IMR-90 (cell line): ENCODE measurements around the gene SLC12A7. TPM values are rescaled to one million over a fixed set of nuclear protein-coding genes. Genes with fewer than 3 reads are reported as not detected.

ENCODE experiments used
- ATAC-seq: fragments of 200-7000 bp; cut with Tn5 transposase; 2 replicates; pipeline ENCODE4 v1.9.1; 2020; ENCODE audit warnings: low read depth, mild to moderate bottlenecking, moderate library complexity
- BruUV-seq: library from RNA; stranded (reverse); fragments of 400-500 nt; replicated peaks from 2 replicates; lab custom pipeline; 2021; lab: Mats Ljungman, UMichigan
- CTCF ChIA-PET: fragments of 300-600 bp; formaldehyde crosslinking; extraction: SDS; loops from one replicate; lab custom pipeline; 2021; ENCODE audit warnings: antibody characterized with exemption; lab: Yijun Ruan, JAX
- POLR2A ChIA-PET: fragments of 300-600 bp; sonication (Branson Sonifier 250); formaldehyde crosslinking; loops from one replicate; lab custom pipeline; 2022; ENCODE audit warnings: antibody characterized with exemption; ENCODE audit not compliant: unreplicated experiment; lab: Charles Lee
- DNase-seq: peaks from one replicate; pipeline ENCODE4 v3.0.0; 2013
- H2AFZ ChIP-seq: replicated peaks from 2 replicates; pipeline ENCODE3; 2013; ENCODE audit warnings: low read length, mild to moderate bottlenecking; ENCODE audit not compliant: poor library complexity
- H2AK5ac ChIP-seq: 2 replicates; pipeline ENCODE4 v1.6.1; 2013; ENCODE audit warnings: low read depth, low read length, inconsistent platforms
- H2AK9ac ChIP-seq: replicated peaks from 2 replicates; pipeline ENCODE3; 2013; ENCODE audit warnings: mild to moderate bottlenecking, low read depth, low read length, moderate library complexity; ENCODE audit not compliant: poor library complexity
- H2BK120ac ChIP-seq: 2 replicates; pipeline ENCODE4 v1.6.1; 2013; ENCODE audit warnings: low read depth, low read length, inconsistent platforms
- H2BK15ac ChIP-seq: 3 replicates; pipeline ENCODE4 v1.6.1; 2013; ENCODE audit warnings: low read depth, low read length, inconsistent platforms
- H2BK20ac ChIP-seq: 2 replicates; pipeline ENCODE4 v1.6.1; 2013; ENCODE audit warnings: low read depth, mild to moderate bottlenecking, inconsistent platforms, low read length, moderate library complexity
- H2BK5ac ChIP-seq: 2 replicates; pipeline ENCODE4 v1.6.1; 2013; ENCODE audit warnings: mild to moderate bottlenecking, low read depth, low read length, inconsistent platforms; ENCODE audit not compliant: poor library complexity, severe bottlenecking
- H3K14ac ChIP-seq: replicated peaks from 2 replicates; pipeline ENCODE4 v1.6.1; 2013; ENCODE audit warnings: low read depth, low read length, inconsistent platforms
- H3K18ac ChIP-seq: 2 replicates; pipeline ENCODE4 v1.6.1; 2013; ENCODE audit warnings: low read depth, low read length, control low read depth
- H3K23ac ChIP-seq: 2 replicates; pipeline ENCODE4 v1.6.1; 2013; ENCODE audit warnings: low read depth, low read length, inconsistent platforms
- H3K27ac ChIP-seq: 2 replicates; pipeline ENCODE4 v1.5.1; 2013; ENCODE audit warnings: mild to moderate bottlenecking, control low read depth, low read length; ENCODE audit not compliant: insufficient read depth
- H3K27me3 ChIP-seq: 2 replicates; pipeline ENCODE4 v1.6.1; 2013; ENCODE audit warnings: low read length; ENCODE audit not compliant: control insufficient read depth, insufficient read depth
- H3K36me3 ChIP-seq: 2 replicates; pipeline ENCODE4 v1.6.1; 2013; ENCODE audit warnings: low read length, mixed read lengths; ENCODE audit not compliant: control insufficient read depth, insufficient read depth
- H3K4ac ChIP-seq: 2 replicates; pipeline ENCODE4 v1.6.1; 2013; ENCODE audit warnings: low read depth, low read length, inconsistent platforms
- H3K4me1 ChIP-seq: 2 replicates; pipeline ENCODE4 v1.6.1; 2013; ENCODE audit warnings: low read length, mixed read lengths; ENCODE audit not compliant: control insufficient read depth, insufficient read depth
- H3K4me2 ChIP-seq: 2 replicates; pipeline ENCODE4 v1.6.1; 2013; ENCODE audit warnings: low read depth, mild to moderate bottlenecking, control low read depth, low read length, moderate library complexity
- H3K4me3 ChIP-seq: 2 replicates; pipeline ENCODE4 v1.5.1; 2013; ENCODE audit warnings: low read depth, mild to moderate bottlenecking, control low read depth, low read length, moderate library complexity; ENCODE audit not compliant: insufficient read depth
- H3K56ac ChIP-seq: 2 replicates; pipeline ENCODE4 v1.6.1; 2013; ENCODE audit warnings: low read length, inconsistent platforms; ENCODE audit not compliant: insufficient read depth; ENCODE audit errors: extremely low read depth
- H3K79me1 ChIP-seq, 2 experiments: 2 replicates each; pipeline ENCODE4 v1.6.1; 2013; ENCODE audit warnings: low read length in 2 of 2, inconsistent platforms in 1 of 2, low read depth in 1 of 2
- H3K9ac ChIP-seq: 2 replicates; pipeline ENCODE4 v1.6.1; 2013; ENCODE audit warnings: low read depth, low read length, control low read depth
- H3K9me1 ChIP-seq: 2 replicates; pipeline ENCODE4 v1.6.1; 2013; ENCODE audit warnings: low read length, inconsistent platforms; ENCODE audit not compliant: insufficient read depth
- H3K9me3 ChIP-seq: 2 replicates; pipeline ENCODE4 v1.6.1; 2013; ENCODE audit warnings: low read length; ENCODE audit not compliant: control insufficient read depth, insufficient read depth
- H4K20me1 ChIP-seq: 2 replicates; pipeline ENCODE4 v1.6.1; 2013; ENCODE audit warnings: low read length, inconsistent platforms; ENCODE audit not compliant: insufficient read depth
- H4K5ac ChIP-seq: 2 replicates; pipeline ENCODE4 v1.6.1; 2013; ENCODE audit warnings: mild to moderate bottlenecking, low read depth, low read length, control low read depth
- H4K8ac ChIP-seq, 2 experiments: 2 replicates each; pipeline ENCODE4 v1.6.1; 2013; ENCODE audit warnings: low read depth in 2 of 2, low read length in 2 of 2, control low read depth in 1 of 2, inconsistent platforms in 1 of 2
- H4K91ac ChIP-seq: 2 replicates; pipeline ENCODE4 v1.6.1; 2013; ENCODE audit warnings: low read depth, low read length, inconsistent platforms; ENCODE audit not compliant: insufficient read depth
- BHLHE40 ChIP-seq: fragments of 150-350 bp; IDR thresholded peaks from 2 replicates; pipeline ENCODE4 v1.6.1; 2016; ENCODE audit warnings: mild to moderate bottlenecking, low read depth, low read length
- CEBPB ChIP-seq: IDR thresholded peaks from 2 replicates; pipeline ENCODE4 v1.6.1; 2012; ENCODE audit warnings: low read depth, low read length, improper control_type of control experiment
- CHD1 ChIP-seq: IDR thresholded peaks from 2 replicates; pipeline ENCODE4 v1.6.1; 2012; ENCODE audit warnings: low read depth, low read length, improper control_type of control experiment
- FOS ChIP-seq: fragments of 150-350 bp; IDR thresholded peaks from 2 replicates; pipeline ENCODE4 v1.6.1; 2016; ENCODE audit warnings: low read depth, low read length
- MAFK ChIP-seq: IDR thresholded peaks from 2 replicates; pipeline ENCODE4 v1.6.1; 2012; ENCODE audit warnings: low read depth, low read length, improper control_type of control experiment
- MAZ ChIP-seq: IDR thresholded peaks from 2 replicates; pipeline ENCODE4 v1.6.1; 2012; ENCODE audit warnings: low read depth, mild to moderate bottlenecking, low read length, improper control_type of control experiment, moderate library complexity, borderline replicate concordance
- MXI1 ChIP-seq: IDR thresholded peaks from 2 replicates; pipeline ENCODE4 v1.6.1; 2012; ENCODE audit warnings: low read depth, mild to moderate bottlenecking, low read length, moderate library complexity, borderline replicate concordance
- NFE2L2 ChIP-seq: fragments of 150-350 bp; IDR thresholded peaks from 2 replicates; pipeline ENCODE4 v1.6.1; 2016; ENCODE audit warnings: low read depth, mild to moderate bottlenecking, low read length
- POLR2A ChIP-seq: IDR thresholded peaks from 2 replicates; pipeline ENCODE4 v1.6.1; 2012; ENCODE audit warnings: mild to moderate bottlenecking, low read depth, low read length
- RAD21 ChIP-seq: IDR thresholded peaks from 2 replicates; pipeline ENCODE4 v1.6.1; 2012; ENCODE audit warnings: low read length, improper control_type of control experiment
- RFX5 ChIP-seq: IDR thresholded peaks from 2 replicates; pipeline ENCODE4 v1.8.0; 2012; ENCODE audit warnings: low read depth, mild to moderate bottlenecking, low read length, moderate library complexity
- SMC3 ChIP-seq: fragments of 150-350 bp; IDR thresholded peaks from 2 replicates; pipeline ENCODE4 v1.6.1; 2016; ENCODE audit warnings: low read depth, mild to moderate bottlenecking, antibody characterized with exemption, low read length, moderate library complexity
- WGBS, 2 experiments: methylation state at CpG; one replicate each; pipeline versions ENCODE4 v1.1.5 to v1.1.7; 2013; ENCODE audit warnings: missing lambda C conversion rate in 2 of 2; ENCODE audit not compliant: insufficient read length in 1 of 2; ENCODE audit errors: extremely low coverage in 2 of 2; 5-methylcytosine and 5-hydroxymethylcytosine counted together
- dilution Hi-C: fragments of 300-500 bp; cut with HindIII; formaldehyde crosslinking; loops from one replicate; pipeline ENCODE4 v1.14.3; 2018; ENCODE audit warnings: low sequenced_read_pairs; ENCODE audit not compliant: unreplicated experiment
- in situ Hi-C: fragments of 300-500 bp; cut with MboI; formaldehyde crosslinking; loops from 3 replicates; pipeline ENCODE4 v1.14.3; 2019; ENCODE audit warnings: low sequenced_read_pairs, inconsistent platforms, mixed read lengths
- intact Hi-C: fragments of 100-400 bp; cut with micrococcal nuclease; formaldehyde crosslinking; loops from 2 replicates; pipeline ENCODE4 v1.10.0; 2022
- polyA plus RNA-seq, 3 experiments: library from polyadenylated mRNA; depleted of rRNA; stranded (reverse); fragments of >200 nt; gene quantifications; 2 replicates each; pipeline ENCODE4 v1.2.3, GENCODE V29; 2012; ENCODE audit warnings: low replicate concordance in 1 of 3
- total RNA-seq: library from RNA; depleted of rRNA; stranded (reverse); fragments of >200 nt; gene quantifications from 2 replicates; pipeline ENCODE4 v1.2.3, GENCODE V29; 2012
- TF ChIP-seq, protein P1 (sequence below): fragments of 150-350 bp; IDR thresholded peaks from 2 replicates; pipeline ENCODE4 v1.6.1; 2016; ENCODE audit warnings: low read depth, mild to moderate bottlenecking, low read length, moderate library complexity, borderline replicate concordance
- TF ChIP-seq, protein P2 (sequence below): conservative IDR thresholded peaks from 2 replicates; pipeline ENCODE4 v1.5.1; 2012; ENCODE audit warnings: mild to moderate bottlenecking, low read depth, low read length, improper control_type of control experiment
- TF ChIP-seq, protein P3 (sequence below): fragments of 150-350 bp; IDR thresholded peaks from 2 replicates; pipeline ENCODE4 v1.6.1; 2017; ENCODE audit warnings: mild to moderate bottlenecking, antibody characterized with exemption, low read length, low read depth

SLC12A7 gene
- total and polyA plus RNA-seq, 2 of the 4 experiments (the other 2 are of a cell fraction), result 3.0 to 6.1 TPM

DNA sequence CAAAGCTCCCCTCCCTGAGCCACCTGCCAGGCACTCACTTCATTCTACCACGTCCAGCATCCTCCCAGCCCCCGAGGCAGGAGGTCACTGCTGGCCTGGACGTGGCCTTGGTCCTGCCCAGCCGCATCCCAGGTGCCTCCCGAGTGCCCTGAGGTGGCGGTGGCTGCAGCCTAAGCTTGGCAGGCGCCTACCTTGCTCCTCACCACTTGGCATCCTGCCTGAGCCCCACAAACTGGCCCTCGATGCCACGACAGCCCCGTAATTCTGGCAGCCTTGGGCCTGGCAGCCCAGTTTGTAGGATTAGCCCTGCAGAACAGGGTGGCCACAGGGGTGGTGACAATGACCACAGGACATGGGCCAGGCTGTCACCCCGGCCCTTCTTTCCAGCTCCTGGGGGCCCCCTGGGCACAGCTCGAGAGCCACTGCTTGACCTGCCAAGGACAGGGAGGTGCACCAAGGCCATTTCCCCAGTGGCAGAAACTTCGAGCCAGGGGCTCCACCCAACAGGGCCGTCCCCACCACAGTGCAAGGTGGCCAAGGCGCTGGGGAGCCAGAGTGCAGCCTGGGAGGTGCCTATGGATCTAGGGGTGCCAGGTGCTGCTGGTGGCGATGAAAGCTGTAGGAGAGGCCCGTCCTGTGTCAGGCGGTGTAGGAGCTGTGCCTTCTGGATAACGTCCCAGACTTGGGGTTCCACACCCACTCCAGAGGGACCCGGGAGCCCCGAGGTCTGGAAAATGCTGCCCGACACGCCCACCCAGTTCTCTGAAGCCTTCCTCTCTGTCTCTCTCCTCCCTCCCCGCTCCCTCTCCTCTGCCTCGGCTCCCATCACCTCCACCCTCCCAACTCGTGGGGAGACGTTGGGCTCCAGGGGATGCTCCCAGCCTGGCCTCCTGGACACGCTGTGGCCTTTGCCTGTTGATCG lies 84.9 kb downstream of the SLC12A7 start:
- H3K4ac ChIP-seq, result no peak overlapping the region
- no peak overlapping the region for H4K8ac ChIP-seq
- H3K9me3 ChIP-seq, result no peaks in the 10 kb centered on the region
- in situ Hi-C loops, result no loop called here
- dilution Hi-C loops, result no loop called here
- H3K27me3 ChIP-seq, result peaks cover 16% of the 10 kb centered on the region
- ATAC-seq, result no peak
- DNase-seq, result no peak
- H3K4me2 ChIP-seq, result no peak overlapping the region
- H2BK120ac ChIP-seq, result no peak overlapping the region
- no peak overlapping the region for H3K9ac ChIP-seq
- no peaks in the 10 kb centered on the region for H3K79me1 ChIP-seq
- no TSS peak for BruUV-seq
- H3K4me1 ChIP-seq, result no peaks in the 10 kb centered on the region
- H3K18ac ChIP-seq, result no peak overlapping the region
- no peak overlapping the region for H2AFZ ChIP-seq
- ChIA-PET CTCF (no interaction called here), POLR2A (no interaction called here)
- no peak overlapping the region for H3K23ac ChIP-seq
- no peak overlapping the region for H2AK9ac ChIP-seq
- no peak overlapping the region for H2BK5ac ChIP-seq
- H4K5ac ChIP-seq, result no peak overlapping the region
- H3K14ac ChIP-seq, result no peak overlapping the region
- no peak overlapping the region for H2AK5ac ChIP-seq
- H3K36me3 ChIP-seq, result no peaks in the 10 kb centered on the region
- H2BK20ac ChIP-seq, result no peak overlapping the region
- no peaks in the 10 kb centered on the region for H4K20me1 ChIP-seq
- no peak overlapping the region for H2BK15ac ChIP-seq
- no peak overlapping the region for H3K56ac ChIP-seq
- no peak overlapping the region for H4K91ac ChIP-seq
- no peak overlapping the region for H3K4me3 ChIP-seq
- no peaks in the 10 kb centered on the region for H3K9me1 ChIP-seq
- WGBS, 2 experiments, result 70% methylated on average over 15 of the region's 29 CpGs; no CpG with 5 or more reads in 1 of the 2 experiments
- no peak overlapping the region for H3K27ac ChIP-seq
- intact Hi-C loops, result no loop called here
- TF ChIP-seq RAD21, result no peak
- TF ChIP-seq POLR2A, result no peak
- TF ChIP-seq SMC3, result no peak
- TF ChIP-seq BHLHE40, result no peak
- TF ChIP-seq CEBPB, result no peak
- TF ChIP-seq NFE2L2, result no peak
- no peak for TF ChIP-seq CHD1
- TF ChIP-seq, protein P1, sequence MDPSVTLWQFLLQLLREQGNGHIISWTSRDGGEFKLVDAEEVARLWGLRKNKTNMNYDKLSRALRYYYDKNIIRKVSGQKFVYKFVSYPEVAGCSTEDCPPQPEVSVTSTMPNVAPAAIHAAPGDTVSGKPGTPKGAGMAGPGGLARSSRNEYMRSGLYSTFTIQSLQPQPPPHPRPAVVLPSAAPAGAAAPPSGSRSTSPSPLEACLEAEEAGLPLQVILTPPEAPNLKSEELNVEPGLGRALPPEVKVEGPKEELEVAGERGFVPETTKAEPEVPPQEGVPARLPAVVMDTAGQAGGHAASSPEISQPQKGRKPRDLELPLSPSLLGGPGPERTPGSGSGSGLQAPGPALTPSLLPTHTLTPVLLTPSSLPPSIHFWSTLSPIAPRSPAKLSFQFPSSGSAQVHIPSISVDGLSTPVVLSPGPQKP, result no peak
- no peak for TF ChIP-seq FOS
- no peak for TF ChIP-seq MAFK
- TF ChIP-seq, protein P2, sequence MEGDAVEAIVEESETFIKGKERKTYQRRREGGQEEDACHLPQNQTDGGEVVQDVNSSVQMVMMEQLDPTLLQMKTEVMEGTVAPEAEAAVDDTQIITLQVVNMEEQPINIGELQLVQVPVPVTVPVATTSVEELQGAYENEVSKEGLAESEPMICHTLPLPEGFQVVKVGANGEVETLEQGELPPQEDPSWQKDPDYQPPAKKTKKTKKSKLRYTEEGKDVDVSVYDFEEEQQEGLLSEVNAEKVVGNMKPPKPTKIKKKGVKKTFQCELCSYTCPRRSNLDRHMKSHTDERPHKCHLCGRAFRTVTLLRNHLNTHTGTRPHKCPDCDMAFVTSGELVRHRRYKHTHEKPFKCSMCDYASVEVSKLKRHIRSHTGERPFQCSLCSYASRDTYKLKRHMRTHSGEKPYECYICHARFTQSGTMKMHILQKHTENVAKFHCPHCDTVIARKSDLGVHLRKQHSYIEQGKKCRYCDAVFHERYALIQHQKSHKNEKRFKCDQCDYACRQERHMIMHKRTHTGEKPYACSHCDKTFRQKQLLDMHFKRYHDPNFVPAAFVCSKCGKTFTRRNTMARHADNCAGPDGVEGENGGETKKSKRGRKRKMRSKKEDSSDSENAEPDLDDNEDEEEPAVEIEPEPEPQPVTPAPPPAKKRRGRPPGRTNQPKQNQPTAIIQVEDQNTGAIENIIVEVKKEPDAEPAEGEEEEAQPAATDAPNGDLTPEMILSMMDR, result no peak
- no peak for TF ChIP-seq RFX5
- no peak for TF ChIP-seq MAZ
- TF ChIP-seq, protein P3, sequence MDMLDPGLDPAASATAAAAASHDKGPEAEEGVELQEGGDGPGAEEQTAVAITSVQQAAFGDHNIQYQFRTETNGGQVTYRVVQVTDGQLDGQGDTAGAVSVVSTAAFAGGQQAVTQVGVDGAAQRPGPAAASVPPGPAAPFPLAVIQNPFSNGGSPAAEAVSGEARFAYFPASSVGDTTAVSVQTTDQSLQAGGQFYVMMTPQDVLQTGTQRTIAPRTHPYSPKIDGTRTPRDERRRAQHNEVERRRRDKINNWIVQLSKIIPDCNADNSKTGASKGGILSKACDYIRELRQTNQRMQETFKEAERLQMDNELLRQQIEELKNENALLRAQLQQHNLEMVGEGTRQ, result no peak
- no peak for TF ChIP-seq MXI1
